Measurements from ENCODE around the gene ZNF148.

GRCh38 chr3:125211523-125212090 is 163.5 kb downstream of the ZNF148 start:
- TF ChIP-seq POLR2AphosphoS5 (IDR thresholded peaks at IDR 0.05; ENCODE audit: low read depth, low read length), result no peak
- no peak for TF ChIP-seq REST (IDR thresholded peaks at IDR 0.05; ENCODE audit: insufficient read depth in 1 of 2, low read depth in 2 of 2, low read length in 1 of 2)
- no peak for TF ChIP-seq SIN3A (IDR thresholded peaks at IDR 0.05; ENCODE audit: borderline replicate concordance, insufficient read depth, low read depth, low read length)
- no peak for TF ChIP-seq CTCF (IDR thresholded peaks at IDR 0.05)
